GM18508 (cell line): ENCODE results near the gene SCMH1.
"Not testable (repeated sequence)": the region's sequence is repeated elsewhere in the genome, so short reads cannot be mapped to it uniquely, and the experiment has no call there.

Experiments used
- ATAC-seq: cut with Tn5 transposase; IDR thresholded peaks from one replicate; pipeline ENCODE4 v1.9.1; 2021; ENCODE audit warnings: moderate number of reproducible peaks; ENCODE audit not compliant: insufficient read depth, unreplicated experiment

The SCMH1 gene

DNA sequence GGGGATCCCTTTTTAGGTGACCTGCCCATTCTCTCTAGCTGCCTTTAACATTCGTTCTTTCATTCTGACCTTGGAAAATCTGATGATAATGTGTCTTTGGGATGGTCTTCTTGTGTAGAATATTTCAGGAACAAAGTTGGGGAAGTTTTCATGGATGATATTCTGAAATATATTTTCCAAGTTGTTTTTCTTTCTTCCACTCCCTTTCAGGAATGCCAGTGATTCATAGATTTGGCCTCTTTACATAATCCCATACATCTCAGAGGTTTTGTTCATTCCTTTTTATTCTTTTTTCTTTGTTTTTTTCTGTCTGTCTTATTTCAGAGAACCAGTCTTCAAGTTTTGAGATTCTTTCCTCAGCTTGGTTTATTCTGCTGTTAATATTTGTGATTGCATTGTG is 13.9 kb upstream of the SCMH1 start:
- no peak for ATAC-seq

DNA sequence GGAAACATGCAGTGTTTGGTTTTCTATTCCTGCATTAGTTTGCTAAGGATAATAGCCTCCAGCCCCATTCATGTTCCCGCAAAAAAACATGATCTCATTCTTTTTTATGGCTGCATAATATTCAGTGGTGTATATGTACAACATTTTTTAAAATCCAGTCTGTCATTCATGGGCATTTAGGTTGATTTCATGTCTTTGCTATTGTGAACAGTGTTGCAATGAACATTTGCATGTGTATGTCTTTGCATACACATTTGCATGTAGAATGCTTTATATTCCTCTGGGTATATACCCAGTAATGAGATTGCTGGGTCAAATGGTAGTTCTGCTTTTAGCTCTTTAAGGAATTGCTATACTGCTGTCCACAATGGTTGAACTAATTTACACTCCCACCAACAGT is 9.0 kb upstream of the SCMH1 start:
- not testable (repeated sequence) for ATAC-seq

DNA sequence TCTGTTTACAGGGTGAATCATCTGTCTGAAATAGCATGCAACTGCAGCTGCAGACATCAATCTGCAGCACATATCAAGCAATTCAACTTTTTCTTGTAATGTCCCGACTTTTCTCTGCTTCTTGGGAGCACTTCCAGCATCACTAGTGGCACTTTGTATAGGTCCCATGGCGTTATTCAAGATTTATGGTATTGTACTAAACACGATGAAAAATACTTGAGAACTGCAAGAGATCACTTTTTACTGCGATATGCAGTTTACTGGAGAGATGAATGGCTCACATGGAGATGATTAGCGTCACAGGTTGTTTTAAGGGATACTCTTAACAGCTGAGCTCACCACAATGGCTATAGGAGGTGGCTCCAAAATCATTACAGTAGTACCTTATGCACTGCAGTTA is 7.2 kb upstream of the SCMH1 start:
- ATAC-seq, result no peak

DNA sequence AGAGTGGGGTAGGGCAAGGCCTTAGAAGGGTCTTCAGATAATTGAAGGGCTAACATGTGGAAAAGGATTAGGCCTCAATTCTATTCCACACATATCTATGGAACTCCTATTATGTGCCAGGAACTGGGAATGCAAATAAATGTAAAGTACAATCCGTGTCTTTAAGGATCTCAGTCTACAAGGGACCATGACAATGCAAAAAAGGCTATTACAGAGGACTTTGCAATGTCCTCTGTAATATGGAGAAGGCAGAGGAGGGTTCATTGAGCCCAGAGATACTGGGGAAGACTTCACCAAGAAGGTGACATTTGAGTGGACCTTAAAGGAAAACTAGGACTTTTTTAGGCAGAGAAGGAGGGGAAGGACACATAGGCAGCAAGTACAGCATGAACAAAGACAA is 4.5 kb upstream of the SCMH1 start:
- ATAC-seq, result no peak

DNA sequence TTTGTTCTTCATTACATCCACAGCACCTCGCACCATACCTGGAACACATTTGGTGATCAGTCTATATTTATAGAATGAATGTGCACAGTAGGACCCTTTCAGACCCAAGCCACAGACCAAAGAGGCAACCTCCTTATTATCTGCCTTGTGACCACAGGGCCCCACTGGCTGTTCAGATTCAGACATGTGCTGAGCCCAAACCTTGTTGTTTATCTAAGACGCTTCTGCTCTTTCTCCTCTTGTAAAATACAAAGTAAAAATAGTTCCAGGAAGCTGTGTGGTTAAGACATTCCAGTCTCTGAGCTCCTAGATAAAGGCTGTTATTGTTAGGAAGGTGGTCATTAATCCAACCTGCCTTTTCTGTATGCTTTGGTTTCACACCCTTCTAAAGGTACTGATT is 3.6 kb upstream of the SCMH1 start:
- no peak for ATAC-seq

DNA sequence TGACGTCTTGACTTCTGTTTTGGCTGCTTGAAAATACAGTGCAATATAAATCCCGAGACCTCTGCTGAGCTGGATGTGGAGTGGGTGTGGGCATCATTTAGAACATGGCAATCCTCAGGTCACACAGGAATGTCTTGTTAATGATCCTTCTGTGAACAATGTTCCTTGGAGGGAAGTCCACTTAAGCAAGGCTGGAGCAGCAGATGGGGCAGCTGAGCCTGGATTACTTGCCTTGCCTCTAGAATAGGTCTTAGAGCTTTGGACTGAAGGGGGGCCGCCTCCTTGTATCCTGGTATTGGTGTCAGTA is 926 bp upstream of the SCMH1 start:
- ATAC-seq, result no peak

DNA sequence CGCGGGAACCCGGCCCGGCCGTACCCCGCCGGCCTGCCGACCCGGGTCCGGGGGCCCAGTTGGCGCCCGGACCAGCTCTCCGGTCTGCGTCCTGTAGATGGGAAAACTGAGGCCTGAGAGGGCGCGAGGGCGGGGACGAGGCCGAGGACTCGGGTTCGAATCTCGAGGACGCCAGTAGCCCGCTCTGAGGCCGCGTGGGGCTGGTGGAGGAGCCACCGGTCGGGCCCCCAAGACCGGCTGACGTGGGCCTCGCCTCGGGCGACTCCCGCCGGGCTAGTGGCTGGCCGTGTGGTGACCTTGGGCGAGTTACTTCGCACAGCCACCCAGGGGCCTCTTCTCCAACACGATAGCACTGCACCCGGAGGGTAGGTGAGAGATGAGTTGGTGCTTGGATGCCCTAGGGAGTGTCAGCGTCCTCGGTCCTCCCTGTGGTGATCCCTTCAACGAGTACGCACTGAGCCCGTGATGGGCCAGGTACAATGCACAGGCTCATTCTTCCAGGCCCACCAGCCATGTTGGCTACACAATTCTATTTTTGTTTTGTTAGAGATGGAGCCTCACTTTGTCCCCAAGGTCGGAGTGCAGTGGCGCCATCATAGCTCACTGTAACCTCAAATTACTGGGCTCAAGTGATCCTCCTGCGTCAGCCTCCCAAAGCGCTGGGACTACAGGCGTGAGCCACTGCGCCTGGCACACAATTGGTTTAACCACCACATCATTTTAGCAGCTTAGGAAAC is 404 bp upstream of the SCMH1 start:
- no peak for ATAC-seq

DNA sequence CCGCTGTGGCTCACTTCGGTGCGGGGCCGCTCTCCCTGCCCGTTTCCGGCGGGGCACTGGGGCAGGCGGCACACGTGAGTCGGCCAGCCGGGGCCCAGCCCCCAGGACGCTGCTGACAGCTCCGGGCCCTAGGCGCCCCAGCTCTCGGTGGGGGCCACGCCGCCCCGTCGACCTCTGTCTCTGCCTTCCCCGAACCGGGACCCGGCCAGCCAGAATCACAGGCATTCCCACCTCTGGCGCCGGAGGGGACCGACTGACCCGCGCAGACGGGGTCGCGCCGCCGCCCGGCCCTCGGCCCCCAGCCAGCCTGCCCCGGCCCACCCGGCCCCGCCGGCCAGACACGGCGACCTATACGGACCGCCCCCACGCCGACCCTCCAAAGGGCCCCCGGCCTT is 755 bp downstream of the SCMH1 start:
- no peak for ATAC-seq

DNA sequence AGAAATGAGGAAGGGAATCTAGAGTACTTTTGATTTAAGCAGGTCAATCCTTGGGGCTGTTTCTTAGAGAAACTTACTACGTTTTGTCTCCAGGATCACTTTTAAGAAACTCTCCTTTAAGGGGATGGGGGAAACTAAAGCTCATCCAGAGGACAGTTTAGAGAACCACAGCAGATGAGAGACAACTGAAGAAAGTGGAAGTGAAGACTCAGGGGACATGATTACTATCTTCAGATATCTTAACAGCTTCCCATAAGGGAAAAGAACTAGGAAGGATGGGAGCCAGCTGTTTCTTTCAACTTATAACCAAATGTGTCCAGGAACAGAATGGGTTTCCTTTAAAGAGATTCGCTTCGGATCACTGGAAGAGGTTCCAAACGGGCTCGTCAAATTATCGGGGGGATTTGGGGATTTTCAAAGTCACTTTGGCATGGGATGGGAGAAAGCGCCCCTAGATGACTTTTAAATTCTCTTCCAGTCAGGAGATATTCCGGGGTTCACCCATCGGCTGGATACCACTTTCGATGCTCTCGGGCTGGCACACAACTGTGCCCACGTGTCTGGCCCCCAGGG is 1.2 kb downstream of the SCMH1 start:
- ATAC-seq, result no peak

DNA sequence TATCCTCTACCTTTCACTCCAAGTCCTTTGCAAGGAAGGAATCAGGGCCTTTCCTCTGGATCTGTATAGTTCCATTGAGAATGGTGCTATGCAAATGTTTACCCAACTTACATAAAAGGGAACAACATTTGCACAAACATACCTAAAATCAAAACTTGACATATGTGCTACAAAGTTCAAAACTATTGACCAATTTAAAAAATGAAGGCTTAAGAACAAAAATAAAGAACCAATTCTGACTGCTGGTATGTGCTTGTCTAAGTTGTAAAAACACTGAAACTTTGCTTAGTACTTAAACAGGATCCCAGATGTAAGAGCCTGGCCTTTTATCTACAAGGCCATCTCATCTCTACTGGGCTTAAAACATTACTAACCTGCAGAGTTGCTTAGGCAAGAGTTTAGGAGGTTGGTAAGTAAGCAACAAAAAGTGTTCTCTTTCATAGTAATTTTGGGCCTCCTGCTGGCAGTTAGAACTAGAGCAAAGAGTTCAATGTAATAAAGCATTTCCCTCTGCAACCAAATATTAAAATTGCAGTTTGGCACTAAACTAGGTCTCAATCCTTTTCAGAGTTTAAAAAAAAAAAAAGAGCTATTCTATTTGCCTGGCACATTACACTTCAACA is 2.0 kb downstream of the SCMH1 start:
- ATAC-seq, result no peak

DNA sequence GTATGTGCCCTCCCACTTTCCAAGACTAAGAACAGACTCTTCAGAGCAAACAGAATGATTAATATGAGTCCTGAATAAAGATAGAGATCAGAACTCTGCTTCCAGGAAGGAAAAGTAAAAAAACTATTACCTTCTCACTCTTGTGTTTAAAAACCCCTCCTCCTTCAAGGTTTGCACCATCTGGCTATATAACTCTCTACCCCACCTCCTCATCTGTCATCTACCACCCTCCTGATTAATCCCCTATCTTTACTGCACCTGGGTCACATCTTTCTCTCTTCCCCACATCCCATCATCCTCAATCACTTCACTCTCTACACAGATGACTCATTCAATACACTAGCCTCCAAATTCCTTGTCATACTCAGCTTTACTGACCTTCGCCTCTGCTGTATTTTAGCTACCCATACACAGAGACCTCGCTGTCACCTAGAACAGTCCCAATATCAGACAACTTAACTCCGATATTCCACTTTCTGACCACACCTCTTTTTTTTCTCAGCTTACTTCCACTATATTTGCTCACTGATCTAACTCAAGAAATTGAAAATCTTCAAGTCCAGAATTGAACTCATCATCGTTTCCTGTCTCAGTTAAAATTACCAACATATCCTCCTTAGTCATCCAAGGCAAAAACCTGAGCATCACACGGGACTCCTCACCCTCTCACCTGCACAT is 3.7 kb downstream of the SCMH1 start:
- ATAC-seq, result no peak

DNA sequence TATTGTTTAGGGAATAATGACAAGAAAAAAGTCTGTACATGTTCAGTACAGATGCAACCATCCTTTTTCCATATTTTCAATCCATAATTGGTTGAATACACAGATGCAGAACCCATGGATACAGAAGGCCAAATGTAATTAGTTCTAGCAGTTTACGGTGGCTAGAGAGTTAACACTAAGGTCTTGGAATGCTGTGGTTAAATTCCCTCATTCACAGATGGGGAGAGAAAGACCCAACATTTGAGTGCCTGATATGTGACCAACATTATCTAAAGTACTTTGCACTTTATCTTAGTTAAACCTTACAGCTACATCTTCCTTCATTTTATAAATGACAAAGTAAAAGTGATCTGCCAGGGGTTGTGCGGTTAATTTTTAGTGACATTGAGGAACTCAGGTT is 5.3 kb downstream of the SCMH1 start:
- no peak for ATAC-seq

DNA sequence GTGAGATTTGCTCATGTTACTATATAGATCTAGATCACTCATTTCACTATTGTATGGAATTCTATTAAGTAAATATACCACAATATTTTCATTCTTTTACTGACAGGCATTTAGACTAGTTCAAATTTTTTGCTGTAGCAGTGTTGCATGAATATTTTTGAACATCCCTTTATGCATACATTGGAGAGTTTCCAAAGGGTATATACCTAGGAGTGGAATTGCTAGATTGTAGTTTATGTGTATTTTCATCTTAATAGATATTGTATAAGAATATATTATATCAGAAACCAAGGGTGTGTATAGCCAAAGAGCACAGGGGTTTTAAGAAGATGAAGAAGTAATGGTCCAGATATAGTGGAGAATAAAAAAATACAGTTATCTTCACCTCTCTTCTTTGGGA is 6.2 kb downstream of the SCMH1 start:
- no peak for ATAC-seq

DNA sequence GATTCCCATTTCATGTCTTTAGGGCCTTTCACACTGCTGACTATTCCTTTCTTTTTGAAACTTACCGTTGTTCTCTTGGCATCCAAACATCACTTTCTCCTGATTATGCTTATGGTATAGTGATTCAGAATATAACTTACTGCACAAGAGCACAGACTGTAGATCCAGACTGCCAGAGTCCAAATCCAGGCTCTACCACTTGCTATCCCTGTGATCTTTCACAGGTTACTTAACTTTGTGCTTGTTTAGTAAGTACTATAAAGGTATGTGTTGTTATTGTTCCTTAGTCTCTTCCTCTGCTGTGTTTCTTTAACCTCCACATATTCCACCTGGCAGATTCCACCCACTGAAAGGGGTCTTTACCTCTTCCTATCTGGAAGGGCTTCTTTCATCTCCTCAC is 8.4 kb downstream of the SCMH1 start:
- ATAC-seq, result no peak

DNA sequence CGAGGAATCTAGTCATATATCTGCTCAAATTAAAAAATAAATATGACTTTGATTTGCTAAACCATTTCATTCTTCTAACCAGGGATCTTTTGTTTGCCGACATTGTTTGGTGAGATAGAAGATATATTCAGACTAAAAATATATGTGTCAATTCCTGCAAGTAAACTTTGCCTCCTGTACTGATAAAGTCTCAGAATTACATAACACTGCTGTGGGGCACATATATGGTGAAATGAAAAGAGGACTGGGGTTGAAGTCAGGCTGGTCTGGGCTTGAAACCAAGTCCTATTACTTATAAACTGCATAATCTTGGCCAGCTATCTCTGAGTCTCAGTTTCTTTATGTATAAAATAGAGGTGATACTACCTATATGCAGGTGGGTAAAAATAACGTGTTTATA is 9.8 kb downstream of the SCMH1 start:
- ATAC-seq, result no peak

DNA sequence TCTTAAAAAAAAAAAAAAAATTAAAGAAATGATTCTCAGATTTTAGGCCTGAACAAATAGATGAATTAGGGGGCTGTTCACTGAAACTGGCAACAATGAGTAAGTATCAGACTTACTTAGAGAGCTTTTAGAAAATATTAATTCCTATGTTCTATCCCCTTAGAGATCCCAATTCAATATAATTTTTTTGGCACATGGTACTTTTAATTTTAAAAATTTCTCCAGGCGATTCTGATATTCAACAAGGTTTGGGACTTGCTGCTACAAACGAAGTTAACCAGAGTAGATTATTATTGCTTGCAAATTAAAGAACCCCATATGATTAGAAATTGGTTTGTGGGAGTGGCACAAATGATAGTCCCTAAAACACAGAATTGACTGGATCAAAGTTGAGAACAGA is 11.4 kb downstream of the SCMH1 start:
- no peak for ATAC-seq

DNA sequence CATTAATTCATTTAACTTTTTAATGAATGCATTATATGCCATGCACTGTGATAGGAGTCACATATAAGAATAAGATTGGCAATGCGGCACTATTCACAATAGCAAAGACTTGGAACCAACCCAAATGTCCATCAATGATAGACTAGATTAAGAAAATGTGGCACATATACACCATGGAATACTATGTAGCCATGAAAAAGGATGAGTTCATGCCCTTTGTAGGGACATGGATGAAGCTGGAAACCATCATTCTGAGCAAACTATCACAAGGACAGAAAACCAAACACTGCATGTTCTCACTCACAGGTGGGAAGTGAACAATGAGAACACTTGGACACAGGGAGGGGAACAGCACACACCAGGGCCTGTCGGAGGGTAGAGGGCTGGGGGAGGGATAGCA is 12.9 kb downstream of the SCMH1 start:
- ATAC-seq, result not testable (repeated sequence)

DNA sequence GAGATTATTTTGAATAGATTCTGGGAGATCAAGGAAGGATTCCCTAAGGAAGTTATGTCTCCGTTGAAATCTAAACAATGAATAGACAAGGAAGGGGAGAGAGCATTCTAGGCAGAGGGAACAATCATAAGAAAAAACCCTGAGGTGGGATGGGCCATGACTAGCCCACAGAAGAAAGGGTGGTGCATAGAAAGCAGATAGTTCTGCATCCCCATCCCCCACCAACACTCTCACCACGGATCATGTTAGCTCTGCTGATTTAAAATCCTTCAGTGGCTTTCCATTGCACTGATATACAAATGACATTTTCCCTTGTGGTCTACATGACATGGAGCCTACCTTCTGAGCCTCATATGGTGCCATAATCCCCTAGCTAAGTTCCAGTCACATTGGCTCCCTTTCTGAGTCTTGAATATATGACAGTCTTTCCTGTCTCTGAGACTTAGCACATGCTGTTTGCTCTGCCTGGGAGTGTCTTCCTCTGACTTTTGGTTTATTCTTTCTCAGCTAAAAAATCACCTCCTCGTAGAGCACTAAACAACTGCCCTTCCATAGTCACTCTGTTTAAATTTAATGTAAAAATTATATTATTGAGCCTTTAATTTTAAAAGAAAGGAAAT is 15.2 kb downstream of the SCMH1 start:
- no peak for ATAC-seq

DNA sequence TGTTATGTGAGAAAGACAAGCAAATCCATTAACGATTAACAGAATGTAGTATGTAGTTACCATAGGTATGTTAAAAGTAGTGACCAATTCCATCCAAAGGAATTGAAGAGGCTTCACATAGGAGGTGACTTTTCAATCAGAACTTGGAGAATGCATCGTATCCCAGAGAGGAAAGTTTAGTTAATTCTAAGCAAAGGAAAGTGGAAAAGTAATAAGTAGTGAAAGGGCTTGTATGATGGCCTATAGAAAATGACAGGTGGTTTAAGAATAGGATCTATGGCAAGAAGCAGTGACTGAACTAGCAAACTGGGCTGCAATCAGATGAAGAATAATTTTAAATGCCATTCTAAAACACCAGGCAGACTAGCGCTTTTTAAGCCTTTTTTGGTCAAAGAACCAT is 16.6 kb downstream of the SCMH1 start:
- ATAC-seq, result no peak

DNA sequence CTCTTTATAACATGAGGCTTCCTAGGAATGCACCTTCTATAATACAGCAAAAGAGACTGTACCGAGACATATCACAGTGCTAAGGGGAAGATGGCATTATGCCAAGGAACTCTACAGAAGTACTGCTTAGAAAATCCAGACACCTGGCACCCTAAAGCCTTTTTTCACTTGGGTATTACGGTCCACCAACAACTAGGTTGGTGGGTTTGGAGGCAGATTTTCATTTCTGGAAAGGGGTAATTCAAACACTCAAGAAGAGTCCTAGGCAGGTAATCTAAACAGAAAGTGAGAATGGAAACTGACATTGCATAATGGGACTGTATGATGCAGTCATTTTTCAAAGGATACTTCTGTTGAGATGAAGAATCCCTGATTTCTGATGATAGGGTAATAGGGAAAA is 19.6 kb downstream of the SCMH1 start:
- ATAC-seq, result no peak

DNA sequence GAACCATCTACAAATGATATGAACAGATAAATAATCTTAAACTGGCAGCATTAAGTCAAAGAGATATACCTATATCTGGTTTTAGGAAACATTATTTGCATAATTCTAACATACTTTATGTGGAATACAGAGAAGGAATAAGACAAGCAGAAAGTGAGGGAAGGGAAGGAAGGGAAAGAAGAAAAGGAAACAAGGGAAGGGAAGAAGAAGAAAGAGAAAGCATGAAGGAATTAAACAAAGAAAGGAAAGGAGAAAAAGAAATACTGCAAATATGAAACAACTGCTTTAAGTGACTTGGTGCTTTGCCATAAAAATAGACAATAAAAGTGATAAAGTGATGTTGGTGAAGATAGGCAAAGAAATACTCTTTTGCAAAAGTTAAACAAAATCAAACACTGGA is 20.1 kb downstream of the SCMH1 start:
- ATAC-seq, result no peak
